ENCODE measurements around the gene IL16.

GRCh38 chr15:81303244-81304225 lies 106.9 kb downstream of the IL16 start:
- TF ChIP-seq EZH2phosphoT487 (IDR thresholded peaks at IDR 0.05; ENCODE audit: insufficient read depth, low read depth): no peak
- TF ChIP-seq EZH2 (IDR thresholded peaks at IDR 0.05; ENCODE audit: insufficient read depth, poor library complexity, severe bottlenecking): no peak
